ENCODE measurements around the gene PNPLA3.

The PNPLA3 gene

DNA sequence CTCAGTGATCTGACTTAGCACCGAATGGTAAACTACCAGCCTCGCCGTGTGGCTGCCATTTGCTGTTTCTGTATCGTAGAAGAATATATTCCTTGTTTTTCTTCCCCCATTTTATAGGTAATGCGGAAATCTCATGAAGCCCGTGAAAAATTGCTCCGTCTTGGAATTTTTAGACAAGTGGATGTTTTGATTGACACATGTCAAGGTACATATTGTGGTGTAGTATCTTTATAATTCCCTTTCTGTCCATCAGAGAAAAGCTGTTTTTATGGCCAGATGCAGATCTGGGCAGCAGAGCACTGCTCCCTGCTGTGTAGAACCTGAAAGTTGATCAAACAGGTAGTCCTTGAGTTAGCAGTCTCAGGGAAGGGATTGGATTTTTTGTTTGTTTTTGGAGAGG is 45.0 kb downstream of the PNPLA3 start:
- DNase-seq = no peak

DNA sequence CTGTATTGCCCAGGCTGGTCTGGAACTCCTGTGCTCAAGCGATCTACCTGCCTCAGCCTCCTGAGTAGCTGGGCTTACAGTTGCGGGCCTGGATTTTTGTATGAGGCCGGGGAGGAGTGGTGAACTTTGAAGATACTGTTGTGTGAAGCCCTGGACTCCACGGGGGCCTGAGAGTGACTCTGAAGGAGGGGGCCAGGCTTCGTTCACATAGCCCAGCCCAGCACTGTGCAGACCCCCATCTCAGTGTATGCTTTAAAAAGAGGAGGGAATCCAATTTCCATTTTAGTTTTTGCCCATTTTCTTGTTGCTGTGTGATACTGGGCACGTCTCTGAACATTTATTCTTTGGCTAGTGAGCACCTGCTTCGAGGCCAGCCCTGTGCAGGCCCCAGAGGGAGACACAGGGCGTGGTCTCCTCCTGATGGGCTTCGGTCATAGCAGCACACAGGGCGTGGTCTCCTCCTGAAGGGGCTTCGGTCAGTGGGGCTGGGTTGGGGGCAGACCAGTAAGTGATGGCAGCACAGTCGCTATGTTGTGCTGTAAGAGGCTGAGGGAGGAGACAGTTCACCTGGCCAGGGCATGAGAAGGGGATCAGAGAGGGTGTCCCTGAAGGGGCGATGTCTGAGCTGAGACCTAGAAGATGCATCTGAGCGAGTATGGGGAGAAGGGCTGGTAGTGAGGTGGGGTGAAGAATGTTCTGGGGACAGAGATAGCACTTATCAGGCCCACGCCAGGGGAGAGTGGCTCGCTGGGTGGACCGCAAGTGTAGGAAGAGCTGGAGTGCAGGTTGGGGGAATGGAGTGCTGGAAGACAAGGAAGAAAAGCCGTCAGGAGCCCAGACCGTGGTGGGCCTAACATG is 45.6 kb downstream of the PNPLA3 start:
- no peak for DNase-seq

DNA sequence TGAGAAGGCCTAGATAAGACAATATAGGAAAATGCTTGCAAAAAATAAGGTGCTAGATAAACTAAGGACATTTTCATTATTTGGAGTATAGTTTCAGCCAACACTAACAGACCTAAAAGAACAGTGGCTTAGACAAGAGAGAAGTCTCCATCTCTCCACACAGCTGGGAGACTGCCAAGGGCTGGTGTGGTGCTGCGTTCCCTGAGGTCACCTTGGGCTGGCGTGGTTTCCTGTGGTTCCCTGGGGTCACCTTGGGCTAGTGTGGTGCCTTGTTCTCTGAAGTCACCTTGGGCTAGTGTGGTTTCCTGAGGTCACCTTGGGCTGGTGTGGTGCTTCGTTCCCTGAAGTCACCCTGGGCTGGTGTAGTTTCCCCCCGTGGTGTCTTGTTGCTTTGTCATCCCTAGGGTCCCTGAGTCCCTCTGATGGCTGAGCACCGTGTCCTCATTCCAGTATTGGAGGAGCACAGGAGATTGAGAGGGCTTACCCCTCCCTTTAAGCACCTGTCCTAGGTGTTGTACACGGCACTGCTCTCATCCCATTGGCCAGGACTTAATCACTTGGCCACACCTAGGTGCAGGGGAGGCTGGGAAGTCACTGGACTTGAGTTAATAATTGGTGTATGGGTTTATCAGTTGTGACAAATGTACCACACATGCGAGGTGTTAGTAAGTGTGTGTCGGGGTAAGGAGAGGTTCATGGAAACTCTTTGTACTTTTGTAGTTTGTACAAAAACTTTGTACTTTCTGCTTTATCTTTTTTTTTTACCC is 46.6 kb downstream of the PNPLA3 start:
- no peak for DNase-seq

DNA sequence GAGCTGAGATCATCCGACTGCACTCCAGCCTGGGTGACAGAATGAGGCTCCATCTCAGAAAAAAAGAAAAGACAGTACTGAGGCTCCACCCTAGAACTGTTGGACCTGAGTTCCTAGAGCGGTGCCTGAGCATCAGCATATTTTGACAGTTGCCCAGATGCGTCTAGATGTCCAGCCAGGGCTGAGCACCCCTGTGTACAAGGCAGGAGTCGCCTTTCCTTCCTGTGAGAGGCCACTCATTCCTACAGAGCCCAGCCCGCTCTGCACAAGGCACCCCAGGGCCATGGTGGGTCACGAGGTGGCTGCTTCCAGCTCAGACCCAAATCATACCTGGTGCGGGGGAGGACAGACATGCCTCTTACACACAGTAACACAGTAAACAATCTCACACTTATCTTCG is 47.5 kb downstream of the PNPLA3 start:
- DNase-seq = no peak

DNA sequence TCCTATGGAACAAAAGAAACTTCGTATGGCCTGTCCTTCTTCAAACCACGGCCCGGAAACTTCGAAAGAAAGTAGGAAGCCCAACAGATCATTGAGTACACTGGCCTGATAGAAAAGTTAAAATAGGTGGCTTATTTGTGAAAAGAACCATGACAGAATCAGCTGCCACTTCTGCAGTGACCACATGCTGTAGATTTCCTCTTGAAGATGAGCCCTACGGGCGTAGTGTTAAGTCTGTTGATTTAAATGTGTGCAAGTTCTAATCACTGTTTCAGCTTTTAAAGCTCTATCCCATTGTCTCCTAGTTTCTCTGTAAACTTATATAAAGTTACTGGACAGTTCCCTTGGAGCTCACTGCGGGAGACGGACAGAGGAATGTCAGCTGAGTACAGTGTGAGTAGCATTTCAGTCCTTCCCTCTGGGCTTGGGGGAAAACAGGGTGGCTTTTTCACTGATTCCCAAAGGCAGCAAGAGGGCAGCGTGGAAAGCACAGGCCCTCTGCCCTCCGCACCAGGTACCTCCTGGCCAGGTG is 49.4 kb downstream of the PNPLA3 start:
- DNase-seq = no peak

DNA sequence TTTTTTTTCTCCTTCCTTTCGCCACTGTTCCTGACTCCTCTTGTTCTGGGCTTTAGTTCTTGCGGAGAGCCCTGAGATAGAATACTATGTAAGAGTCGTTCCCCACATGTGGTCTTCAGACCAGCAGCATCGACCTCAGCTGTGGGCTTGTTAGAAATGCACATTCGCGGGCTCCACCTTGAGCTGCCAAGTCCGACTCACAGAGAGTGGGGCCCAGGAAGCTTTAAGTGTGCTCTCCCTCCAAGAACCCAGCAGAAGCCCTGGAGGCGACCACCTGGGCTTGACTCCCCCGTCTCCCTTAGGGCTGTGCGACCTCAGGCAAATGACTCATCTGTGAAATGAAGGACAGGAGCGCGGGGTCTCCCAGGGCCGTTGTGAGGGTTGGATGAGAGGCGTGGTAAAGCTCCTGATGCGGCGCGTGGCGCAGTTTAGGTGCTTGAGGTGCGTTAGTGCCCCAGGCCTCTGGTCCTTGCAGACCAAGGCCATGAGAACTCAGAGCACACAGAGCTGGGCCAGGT is 50.5 kb downstream of the PNPLA3 start:
- DNase-seq = no peak

DNA sequence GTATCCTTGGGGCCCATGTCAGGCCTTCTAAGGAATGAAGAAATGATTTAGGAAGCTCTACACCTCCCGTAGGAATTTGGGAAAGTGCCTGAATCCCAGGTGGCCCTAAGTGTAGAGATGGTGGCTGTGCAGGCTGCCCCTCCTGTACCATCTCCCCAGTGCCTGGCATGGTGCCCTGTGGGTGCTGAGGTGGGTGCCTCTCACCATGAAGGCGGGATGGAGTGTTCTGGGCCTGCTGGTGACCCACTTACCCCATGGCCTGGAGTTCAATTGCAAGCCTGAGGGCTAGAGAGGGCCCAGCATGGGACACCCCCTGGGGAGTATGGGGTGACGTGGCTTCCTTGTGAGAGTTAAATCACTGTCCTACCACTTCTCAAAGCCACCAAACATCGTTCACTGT is 51.4 kb downstream of the PNPLA3 start:
- no peak for DNase-seq

DNA sequence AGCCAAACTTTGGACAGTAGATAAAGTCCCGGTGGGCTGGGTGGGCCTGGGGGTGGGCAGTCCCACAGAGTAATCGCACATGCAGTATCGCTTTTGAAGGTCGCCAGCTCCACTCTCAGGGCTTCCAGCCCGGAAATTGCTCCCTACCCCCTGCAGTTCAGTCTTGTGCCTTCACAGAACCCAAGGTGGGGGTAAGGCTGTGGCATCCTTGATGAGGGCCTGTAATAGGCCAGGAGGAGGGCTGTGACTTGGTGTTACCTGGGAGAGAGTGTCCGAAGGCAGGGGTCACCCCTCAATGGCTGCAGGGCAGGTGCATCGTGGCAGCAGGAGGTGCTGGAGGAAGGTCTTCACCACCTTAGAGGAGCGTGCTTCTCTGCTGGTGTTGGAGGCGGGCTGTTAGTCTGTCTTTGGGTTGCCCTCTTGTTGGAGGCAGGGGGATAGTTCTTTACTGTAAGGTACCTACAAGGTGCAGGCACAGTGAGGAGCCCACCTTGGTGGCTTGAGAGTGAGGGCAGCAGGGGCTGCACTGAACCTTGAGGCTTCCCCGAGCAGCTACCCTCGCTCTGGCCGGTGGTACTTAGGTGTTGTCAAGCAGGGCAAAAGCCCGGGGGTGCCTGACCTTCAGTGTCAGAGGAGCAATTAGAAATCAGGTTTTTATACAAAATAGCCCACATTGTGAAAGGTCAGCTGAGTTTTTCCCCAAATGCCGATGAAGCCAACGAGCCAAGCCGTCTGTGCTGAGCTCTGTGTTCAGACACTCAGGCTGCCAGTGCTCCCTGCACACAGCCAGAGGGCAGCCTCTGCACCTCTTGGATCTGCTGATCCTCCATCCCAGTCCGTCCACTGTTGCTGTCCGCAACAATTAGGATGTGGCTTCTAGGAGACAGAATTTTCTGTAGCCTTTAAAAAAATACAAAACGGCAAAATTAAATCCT is 53.5 kb downstream of the PNPLA3 start:
- DNase-seq = no peak

DNA sequence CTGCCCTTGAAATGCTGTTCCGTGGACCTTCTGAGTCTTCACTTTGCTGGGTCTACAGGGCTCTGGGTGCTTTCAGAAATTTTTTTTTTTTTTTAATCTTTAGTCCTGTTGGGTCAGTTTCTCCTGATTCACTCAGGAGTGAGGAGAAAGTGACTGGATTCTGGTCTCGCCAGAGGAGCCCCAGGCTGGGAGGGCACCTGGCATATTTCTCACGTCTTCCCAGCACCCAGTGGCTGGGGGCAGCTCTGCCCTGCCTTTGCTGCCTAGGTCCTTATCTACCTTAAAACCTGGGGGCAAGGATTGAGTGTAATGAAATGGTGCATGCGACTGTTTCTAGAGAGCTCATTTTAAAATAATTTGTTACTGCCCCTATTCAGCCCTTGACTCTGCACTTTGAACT is 55.0 kb downstream of the PNPLA3 start:
- no peak for DNase-seq

DNA sequence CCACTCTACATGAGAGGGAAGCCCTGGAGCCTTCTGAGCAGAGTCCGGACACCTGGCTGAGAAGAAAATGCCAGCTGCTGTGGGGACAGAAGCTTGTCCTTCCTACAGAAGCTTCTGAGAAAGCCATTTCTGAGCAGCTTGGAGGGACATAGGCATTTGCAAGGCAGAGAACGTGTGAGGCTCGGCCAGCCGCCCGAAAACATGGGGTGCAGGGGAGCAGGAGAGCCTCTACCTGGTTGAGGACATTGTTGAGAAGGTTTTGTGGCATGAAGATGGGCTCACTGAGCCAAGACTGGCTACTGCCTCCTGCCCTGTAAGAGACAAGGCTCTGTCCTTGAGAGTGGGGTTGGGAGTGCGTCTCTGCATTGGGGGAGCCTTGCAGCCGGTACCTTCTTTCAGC is 57.0 kb downstream of the PNPLA3 start:
- no peak for DNase-seq

DNA sequence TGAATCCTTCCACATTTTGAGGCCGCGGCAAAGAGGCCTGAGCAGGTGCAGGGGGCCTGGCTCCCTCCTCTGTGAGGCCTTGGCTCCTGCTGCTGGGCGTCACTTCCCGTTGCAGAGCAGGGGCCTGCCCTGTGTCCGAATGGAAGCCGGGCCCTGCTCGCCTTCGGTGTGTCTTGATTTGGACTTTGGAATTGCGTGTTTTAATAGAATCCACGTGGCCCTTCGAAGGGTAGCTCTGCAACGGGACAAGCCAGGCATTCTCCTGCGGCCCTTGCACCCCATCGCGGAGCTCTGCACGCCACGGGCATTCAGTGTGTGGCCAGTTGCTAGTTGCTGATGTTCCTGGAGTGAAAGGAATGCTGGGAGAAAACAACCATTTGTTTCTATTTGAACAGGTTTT is 57.4 kb downstream of the PNPLA3 start:
- no peak for DNase-seq

DNA sequence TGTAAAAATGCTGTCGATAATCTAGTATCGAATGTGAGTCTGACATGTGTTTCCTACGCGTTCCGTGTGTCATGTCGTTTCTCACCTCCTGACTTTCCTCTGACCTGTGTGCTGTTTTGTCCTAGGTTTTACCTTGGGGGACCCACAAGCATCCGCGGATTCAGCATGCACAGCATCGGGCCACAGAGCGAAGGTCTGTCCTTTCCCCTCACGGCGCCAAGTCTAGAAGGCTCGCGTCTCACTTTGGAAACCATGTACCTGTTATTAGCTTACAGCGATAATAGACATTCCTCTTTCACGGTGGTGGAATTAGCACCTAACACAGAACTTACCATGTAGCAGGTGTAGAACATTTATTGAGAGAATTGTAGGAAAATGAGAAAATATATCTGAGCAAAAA is 60.2 kb downstream of the PNPLA3 start:
- no peak for DNase-seq

DNA sequence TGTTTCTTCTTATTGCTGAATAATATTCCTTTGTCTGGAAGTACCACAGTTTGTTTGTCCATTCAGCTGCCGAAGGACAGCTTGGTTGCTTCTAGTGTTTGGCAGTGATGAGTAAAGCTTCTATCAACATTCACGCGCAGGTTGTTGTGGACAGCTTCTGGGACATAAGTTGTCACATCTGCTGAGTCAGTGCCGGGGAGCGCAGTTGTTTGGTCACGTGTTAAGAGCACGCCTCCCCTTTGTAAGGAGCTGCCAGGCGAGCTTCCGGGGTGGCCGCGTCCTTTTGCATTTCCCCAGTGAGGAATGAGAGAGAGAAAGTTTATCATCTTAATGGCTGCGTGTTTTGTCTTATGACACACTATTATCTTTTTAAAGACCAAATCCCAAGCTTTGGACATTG is 61.9 kb downstream of the PNPLA3 start:
- no peak for DNase-seq

DNA sequence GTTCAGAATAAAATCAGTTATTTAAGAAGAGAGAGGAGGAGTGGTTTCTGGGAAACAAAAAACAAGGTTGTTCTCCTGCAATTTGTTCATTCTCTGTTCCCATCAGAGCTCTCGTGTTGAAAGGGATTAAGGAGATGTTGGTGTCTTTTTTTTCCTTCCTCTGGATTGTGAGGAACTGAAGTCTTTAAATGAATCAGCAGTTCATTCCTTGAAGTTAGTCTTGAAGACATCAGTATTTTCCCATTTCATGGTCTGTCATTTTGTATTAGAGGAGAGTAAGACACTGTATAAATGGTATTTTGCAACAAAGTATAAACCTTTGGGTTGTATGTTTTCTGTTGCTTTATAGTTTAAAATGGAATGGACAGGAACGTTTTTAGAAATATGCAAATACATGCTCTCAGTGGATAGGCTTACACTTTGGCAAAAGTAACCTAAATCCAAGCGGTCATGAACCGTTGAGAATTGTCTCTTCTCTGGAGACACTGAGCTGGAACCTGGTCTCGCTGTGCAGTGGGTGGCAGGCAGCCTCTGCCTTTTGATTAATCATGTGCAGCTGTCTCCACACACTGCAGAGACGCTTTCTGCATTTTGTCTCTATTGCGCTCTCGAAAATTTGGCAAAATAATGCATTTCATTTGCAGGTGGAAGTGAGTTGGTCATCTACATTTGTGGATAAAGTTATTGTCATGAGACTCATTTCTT is 64.7 kb downstream of the PNPLA3 start:
- no peak for DNase-seq

DNA sequence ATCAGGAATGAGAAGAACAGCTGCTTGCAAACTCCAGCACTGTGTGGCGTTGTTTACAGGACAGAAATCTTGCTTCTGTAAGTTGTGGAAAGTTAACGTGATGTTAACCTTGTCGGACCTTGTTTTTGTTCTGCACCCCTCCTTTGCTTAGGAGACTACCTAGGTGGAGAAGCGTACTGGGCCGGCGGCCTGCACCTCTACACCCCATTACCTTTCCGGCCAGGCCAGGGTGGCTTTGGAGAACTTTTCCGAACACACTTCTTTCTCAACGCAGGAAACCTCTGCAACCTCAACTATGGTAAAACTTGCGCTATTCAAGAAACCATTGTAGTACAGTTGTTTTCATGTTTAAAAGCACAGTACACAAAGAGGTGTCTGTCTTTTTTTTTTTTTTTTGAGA is 65.4 kb downstream of the PNPLA3 start:
- no peak for DNase-seq

DNA sequence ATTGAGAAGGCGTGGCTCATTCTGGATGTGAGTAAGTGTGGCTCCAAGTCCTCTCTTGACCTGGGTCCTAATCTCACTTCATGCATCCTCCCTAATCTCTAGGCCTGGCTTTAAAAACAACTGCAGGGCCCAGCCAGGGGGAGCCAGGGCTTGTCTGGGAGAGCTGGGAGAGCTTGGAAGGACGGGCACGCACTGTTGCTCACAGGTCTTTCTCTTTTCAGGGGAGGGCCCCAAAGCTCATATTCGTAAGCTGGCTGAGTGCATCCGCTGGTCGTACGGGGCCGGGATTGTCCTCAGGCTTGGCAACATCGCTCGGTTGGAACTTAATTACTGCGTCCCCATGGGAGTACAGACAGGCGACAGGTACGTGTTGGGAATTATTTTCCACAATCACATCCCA is 66.4 kb downstream of the PNPLA3 start:
- DNase-seq = no peak

DNA sequence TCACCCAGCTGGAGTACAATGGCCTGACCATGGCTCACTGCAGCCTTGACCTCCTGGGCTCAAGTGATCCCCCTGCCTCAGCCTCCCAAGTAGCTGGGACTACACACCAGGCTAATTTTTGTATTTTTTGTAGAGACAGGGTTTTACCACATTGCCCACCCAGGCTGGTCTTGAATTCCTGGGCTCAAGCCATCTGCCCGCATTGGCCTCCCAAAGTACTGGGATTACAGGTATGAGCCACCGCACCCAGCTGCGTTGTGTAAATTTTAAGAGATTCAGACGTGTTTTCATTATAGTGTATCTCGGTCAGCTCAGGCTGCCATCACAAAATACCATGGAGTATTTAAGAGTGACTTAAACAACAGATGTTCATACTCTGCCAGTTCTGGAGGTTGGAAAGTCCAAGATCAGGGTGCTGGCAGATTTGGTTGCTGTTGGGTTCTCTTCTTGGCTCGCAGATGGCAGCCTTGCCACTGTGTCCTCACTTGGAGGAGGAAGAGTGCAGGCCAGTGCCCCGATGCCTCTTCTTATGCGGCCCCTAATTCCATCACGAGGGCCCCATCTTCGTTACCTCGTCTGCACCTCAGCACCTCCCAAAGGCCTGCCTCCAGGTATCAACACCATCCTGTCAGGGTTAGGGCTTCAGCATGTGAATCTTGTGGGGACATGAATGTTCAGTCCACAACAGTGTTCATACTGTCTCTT is 67.9 kb downstream of the PNPLA3 start:
- no peak for DNase-seq

DNA sequence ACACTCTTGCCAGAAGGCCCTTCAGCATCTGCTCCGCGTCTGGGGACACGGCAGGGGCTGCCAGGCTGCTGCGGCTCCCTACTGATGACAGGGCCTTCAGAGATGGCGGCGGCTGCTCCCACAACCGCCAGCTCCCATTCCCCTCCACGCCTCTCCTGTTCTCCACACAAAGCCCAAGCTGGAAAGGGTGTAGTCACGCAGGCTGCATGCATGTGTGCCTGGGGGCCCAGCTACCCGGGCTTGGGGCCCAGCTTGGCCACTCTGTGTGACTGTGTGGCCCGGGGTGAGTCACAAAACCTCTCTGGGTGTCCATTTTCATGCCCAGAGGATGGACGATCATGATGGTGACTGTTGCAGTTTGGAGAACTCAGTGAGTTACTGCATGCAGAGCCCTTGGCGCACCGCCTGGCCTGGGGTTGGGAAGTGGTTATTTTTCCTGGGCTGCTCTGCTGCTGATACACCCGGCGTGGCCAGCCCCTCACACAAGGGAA is 68.8 kb downstream of the PNPLA3 start:
- DNase-seq = no peak

DNA sequence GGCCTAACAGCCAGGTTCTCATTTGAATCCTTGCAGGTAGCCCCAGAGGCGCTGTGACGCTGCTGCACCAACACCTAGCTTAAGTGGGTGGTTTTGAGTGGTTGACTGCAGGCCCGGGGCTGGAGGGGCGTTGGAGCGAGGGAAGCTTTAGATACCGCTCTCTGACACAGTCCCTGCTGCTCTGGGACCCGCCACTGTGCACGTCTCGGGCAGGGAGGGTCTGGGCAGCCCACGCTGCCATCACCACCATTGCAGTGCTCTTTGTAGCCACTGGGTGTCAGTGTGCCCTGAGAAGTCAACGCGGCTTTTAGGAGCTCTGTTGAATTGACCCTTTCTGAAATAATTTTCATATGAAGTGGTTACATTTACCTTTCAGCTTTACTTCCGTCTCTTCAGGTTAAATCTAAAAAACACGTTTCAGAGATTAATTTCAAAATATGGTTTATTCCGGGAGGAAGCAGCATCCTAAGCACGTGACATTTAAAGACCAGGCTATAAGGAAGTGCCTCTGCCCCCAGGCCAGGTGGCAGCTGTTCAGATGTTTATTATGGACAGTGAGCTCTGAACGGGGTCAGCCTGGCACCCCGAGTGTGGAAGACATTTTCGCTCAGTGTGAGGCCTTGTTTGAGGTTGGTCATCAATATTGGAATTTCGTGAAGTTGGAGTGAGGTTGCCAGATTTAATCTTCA is 69.6 kb downstream of the PNPLA3 start:
- DNase-seq = no peak

DNA sequence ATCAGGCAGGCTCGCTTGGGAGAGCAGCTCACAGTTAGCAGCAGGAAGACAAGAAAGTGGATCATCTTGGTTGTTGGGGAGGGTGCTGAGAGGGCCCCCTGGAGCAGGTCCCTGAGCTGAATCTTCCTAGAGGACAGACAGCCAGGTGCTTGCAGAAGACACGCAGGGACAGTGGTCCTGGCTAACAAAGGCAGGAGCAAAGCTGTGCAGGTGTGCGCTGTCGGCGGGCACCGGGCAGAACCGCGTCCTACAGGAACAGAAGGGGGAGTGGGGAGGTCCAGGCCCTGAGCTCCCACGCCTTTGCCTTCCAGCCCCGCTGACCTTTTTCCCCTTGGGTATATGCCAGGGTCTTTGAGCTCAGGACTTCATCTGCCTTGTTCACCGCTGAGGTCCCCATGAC is 70.4 kb downstream of the PNPLA3 start:
- DNase-seq = no peak

DNA sequence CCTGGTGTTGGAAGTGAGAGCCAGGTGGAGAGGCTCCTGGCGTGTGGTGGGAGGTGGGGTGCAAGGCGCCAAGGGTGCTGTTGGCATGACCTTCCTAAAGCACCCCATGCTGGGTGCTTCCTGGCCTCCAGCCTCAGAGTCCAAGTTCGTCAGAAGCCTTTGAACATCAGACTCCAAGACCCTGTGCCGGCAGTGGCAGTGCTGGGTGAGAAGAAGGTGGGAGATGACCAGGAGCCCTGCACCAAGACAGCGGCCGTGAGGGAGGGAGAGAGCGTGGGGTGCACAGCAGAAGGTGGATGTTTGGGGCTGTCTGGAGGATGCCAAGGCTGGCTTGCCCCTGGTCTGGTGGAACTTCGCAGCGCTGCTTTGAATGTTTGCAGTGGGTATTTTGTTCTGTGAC is 70.8 kb downstream of the PNPLA3 start:
- no peak for DNase-seq
